Measurements from ENCODE around the gene ANO4. TPM values are rescaled to one million over a fixed set of nuclear protein-coding genes. Genes with fewer than 3 reads are reported as not detected.

Gene ANO4
- total RNA-seq, 2 experiments from 2014 or later, result not detected

DNA sequence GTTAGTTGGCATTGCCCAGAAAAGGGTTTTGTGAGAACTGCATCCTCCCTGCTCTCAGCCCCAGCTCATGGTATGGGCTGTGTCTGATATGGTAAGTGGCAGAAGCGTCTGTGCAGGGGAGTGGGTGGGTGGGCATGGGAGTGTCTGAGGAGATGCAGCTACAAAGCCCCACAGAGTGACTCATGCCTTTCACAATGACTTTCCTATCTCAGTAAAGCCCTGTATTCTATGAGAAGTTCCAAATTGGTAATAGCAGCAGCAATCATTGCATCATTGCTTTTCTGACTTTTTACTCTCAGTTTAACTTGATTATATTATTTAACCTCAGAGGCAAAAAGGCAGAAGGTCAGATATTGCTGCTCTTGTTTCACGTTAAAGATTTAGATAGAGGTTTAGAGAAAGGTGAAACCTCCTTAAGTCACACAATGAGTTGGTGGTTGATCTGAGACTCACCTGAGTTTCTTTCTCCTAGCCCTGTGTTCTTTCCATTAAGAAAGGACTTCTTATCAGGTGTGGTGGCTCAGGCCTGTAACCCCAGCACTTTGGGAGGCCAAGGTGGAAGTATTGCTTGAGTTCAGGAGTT lies 243.8 kb downstream of the ANO4 start:
- ChIA-PET CTCF (no interaction called here), POLR2A (no interaction called here)
- ATAC-seq, result peak; percentile 91
- H3K4me1 Mint-ChIP-seq, result no peaks in the 10 kb centered on the region
- peak; percentile 40 for DNase-seq
- no peak overlapping the region for H3K4me3 Mint-ChIP-seq
- H3K36me3 Mint-ChIP-seq (ENCODE audit: low read depth), result no peaks in the 10 kb centered on the region
- intact Hi-C loops (cut with DNase I, micrococcal nuclease), result no loop called here
- H3K27ac Mint-ChIP-seq, result no peak overlapping the region
- H3K9me3 Mint-ChIP-seq (ENCODE audit: low read depth), result peaks cover 7% of the 10 kb centered on the region
- H3K27me3 Mint-ChIP-seq, result no peaks in the 10 kb centered on the region

DNA sequence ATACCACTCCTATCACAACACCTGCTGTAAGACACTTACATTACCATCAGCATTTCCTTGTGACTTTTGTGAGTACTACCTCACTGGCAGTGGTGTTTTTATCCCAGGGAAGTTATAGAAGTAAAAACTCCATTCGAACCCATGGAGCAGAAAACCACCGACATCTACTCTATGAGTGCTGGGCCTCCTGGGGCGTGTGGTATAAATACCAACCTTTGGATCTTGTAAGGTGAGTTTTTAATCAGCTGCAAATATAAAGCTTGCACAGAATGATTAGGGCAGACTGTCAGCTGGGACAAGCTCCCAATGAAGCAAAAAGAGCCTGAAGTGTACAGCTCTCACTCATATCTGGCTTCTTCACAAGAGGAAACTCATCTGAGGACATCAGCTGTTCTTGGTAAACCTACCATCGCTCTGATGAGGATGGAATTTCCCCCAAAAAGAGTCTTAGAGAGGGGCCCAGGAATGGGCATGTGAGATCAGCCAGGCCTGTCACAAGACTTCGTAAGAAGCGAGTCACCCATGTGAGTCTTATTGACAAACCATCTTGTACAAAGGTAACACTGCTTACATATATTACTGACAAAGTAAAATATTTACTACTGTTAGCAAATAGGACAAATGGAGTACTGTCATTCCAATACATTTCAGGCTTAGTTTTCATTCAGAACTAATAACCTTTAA lies 245.4 kb downstream of the ANO4 start:
- Mint-ChIP-seq H3K27ac (no peak overlapping the region), H3K4me1 (no peaks in the 10 kb centered on the region), H3K36me3 (ENCODE audit: low read depth) (no peaks in the 10 kb centered on the region), H3K27me3 (no peaks in the 10 kb centered on the region), H3K4me3 (no peak overlapping the region), H3K9me3 (ENCODE audit: low read depth) (peaks cover 7% of the 10 kb centered on the region)
- DNase-seq (no peak), ATAC-seq (no peak)
- intact Hi-C loops (cut with DNase I, micrococcal nuclease), result no loop called here
- POLR2A ChIA-PET, result no interaction called here
- CTCF ChIA-PET, result no interaction called here

DNA sequence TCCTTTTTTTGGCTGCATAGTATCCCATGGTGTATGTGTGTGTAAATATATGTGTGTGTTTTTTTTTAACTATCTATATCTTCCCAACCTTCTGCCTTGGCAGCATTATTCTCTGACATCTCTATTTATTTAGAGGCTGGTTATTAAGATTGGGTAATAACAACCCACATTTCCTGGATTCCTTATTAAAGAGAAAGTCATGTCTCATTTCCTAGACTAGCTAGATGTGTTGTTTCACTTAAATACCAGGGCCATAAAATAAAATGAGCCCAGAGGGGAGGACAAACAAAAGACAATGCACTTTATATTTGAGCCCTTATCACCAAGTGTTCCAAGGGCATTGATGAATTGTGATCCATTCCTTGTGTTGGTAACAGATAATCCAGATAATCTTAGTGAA lies 246.4 kb downstream of the ANO4 start:
- DNase-seq (no peak), ATAC-seq (no peak)
- Mint-ChIP-seq H3K4me3 (no peak overlapping the region), H3K27ac (no peak overlapping the region), H3K27me3 (no peaks in the 10 kb centered on the region), H3K9me3 (ENCODE audit: low read depth) (peaks cover 4% of the 10 kb centered on the region), H3K4me1 (no peaks in the 10 kb centered on the region), H3K36me3 (ENCODE audit: low read depth) (no peaks in the 10 kb centered on the region)
- intact Hi-C loops (cut with DNase I, micrococcal nuclease), result no loop called here
- POLR2A ChIA-PET, result no interaction called here
- CTCF ChIA-PET, result no interaction called here

DNA sequence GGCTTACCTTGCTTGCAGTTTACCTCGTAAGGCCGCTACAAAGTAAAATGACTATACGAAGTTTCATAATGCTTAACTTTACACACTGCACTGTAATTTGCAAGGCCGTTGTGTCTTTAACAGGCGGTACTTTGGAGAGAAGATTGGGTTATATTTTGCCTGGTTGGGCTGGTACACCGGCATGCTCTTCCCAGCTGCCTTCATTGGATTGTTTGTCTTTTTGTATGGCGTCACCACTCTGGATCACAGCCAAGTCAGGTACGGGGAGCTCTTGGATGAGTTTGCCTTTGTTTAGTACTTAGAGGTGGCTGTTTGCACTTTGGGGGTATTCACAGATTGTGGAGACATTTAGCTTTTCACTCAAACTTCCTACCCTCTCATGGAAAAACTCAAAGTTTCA lies 247.6 kb downstream of the ANO4 start:
- ChIA-PET POLR2A (no interaction called here), CTCF (no interaction called here)
- Mint-ChIP-seq H3K27me3 (no peaks in the 10 kb centered on the region), H3K36me3 (ENCODE audit: low read depth) (no peaks in the 10 kb centered on the region), H3K27ac (no peak overlapping the region), H3K4me1 (no peaks in the 10 kb centered on the region), H3K9me3 (ENCODE audit: low read depth) (no peaks in the 10 kb centered on the region), H3K4me3 (no peak overlapping the region)
- intact Hi-C loops (cut with DNase I, micrococcal nuclease), result no loop called here
- ATAC-seq (no peak), DNase-seq (no peak)

DNA sequence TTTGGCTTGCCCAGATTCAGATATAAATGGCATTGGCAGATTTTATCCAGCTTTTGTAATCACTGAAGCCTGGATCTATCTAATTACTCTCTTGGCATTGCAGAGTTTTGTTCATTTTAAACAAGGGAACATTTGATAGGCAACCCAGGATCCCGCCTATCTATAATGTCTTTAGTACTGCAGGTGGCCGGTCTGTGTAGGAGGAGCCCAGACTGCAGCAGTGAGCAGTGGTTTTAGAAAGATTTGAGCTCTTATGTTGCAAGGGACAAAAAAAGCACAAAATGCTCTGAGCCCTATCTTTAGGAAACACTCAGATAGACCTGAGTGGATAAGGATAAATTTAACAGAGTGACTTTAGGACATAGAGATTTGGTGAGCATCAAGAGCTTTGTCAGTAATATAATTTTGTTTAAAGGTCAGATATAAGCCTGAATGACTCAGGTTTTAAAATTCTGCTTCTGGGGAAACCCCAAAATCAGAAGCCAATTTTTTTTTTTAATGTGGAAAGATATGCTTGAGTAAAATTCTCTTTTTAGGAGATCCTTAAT lies 250.0 kb downstream of the ANO4 start:
- H3K4me3 Mint-ChIP-seq, result no peak overlapping the region

DNA sequence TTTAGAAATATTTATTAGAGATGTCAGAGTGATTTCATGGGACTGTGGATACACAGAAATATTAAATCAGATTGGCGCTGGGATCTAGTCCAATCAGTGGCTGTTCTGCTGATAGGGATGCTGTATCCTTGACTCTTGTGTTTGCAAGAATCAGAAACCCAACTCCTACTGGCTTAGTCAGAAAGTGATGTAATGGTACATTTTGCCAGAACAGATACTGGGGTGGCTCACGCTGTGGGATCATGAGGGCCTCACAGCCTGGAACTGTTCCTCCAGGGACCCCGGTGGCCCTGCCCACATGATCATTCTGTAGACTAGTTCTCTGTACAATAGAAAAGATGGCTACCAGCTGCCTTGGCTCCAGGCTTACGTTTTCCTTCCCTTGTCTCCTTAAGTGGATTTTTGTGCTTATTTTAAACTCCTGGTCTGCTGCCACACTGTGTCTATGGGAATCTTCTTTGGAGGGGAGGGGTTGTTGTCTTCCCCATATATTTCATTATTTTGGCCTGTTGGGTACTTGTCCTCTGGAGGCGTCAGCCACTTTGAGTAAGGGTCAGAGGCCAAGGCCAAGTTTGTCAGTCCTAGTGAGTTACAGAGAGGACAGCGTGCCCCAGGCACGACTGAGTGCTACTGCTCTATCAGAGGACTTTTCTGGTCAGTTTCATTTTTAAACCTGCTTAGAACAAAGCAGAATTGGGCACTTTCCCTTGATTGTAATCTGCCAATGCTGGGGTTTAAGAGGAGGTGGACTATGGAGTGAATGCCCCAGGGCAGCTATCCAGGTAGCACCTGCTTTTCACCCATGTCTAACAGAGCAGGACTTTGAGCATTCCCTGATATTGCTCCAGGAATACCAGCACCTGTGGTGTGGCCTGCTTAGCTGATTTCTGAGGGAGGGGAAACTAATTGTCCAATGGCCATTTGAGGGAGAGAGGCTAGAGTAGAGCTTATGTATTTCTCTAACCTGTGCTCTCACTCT lies 251.2 kb downstream of the ANO4 start:
- H3K27ac Mint-ChIP-seq, result no peak overlapping the region
- H3K4me1 Mint-ChIP-seq, result no peaks in the 10 kb centered on the region
- no peaks in the 10 kb centered on the region for H3K27me3 Mint-ChIP-seq
- no peaks in the 10 kb centered on the region for H3K9me3 Mint-ChIP-seq (ENCODE audit: low read depth)
- intact Hi-C loops (cut with DNase I, micrococcal nuclease), result no loop called here
- ATAC-seq (no peak), DNase-seq (no peak)
- no peak overlapping the region for H3K4me3 Mint-ChIP-seq
- H3K36me3 Mint-ChIP-seq (ENCODE audit: low read depth), result no peaks in the 10 kb centered on the region
- CTCF ChIA-PET, result no interaction called here
- POLR2A ChIA-PET, result no interaction called here

More for the DNA sequence above, 250.0 kb downstream of the ANO4 start:
- intact Hi-C loops (cut with DNase I, micrococcal nuclease), result no loop called here
- Mint-ChIP-seq H3K9me3 (ENCODE audit: low read depth) (no peaks in the 10 kb centered on the region), H3K27ac (no peak overlapping the region), H3K4me1 (no peaks in the 10 kb centered on the region), H3K36me3 (ENCODE audit: low read depth) (no peaks in the 10 kb centered on the region), H3K27me3 (no peaks in the 10 kb centered on the region)
- DNase-seq, result no peak
- ATAC-seq, result no peak
- ChIA-PET POLR2A (no interaction called here), CTCF (no interaction called here)

DNA sequence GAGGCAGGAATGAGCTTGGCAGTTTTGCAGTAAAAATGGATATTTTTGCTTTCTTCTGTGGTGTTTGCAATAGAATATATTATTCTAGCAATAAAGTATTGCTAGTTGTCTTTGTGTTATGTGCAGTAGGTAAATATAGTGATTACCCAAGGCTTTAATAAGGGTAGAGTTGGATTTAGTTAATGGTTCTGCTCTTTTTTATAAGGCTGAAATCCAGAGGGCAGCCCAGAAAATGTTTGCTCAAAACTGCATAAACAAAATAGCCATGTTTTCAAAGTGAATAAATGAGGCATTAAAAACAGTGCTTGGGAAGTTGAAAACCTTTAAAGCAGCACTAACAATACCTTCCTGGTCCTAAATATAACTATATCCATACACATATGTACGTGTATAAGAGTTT lies 253.1 kb downstream of the ANO4 start:
- Mint-ChIP-seq H3K4me1 (no peaks in the 10 kb centered on the region), H3K4me3 (no peak overlapping the region), H3K9me3 (ENCODE audit: low read depth) (no peaks in the 10 kb centered on the region), H3K36me3 (ENCODE audit: low read depth) (no peaks in the 10 kb centered on the region), H3K27me3 (no peaks in the 10 kb centered on the region), H3K27ac (no peak overlapping the region)
- ChIA-PET POLR2A (no interaction called here), CTCF (no interaction called here)
- intact Hi-C loops (cut with DNase I, micrococcal nuclease), result no loop called here
- ATAC-seq, result no peak
- DNase-seq, result no peak

DNA sequence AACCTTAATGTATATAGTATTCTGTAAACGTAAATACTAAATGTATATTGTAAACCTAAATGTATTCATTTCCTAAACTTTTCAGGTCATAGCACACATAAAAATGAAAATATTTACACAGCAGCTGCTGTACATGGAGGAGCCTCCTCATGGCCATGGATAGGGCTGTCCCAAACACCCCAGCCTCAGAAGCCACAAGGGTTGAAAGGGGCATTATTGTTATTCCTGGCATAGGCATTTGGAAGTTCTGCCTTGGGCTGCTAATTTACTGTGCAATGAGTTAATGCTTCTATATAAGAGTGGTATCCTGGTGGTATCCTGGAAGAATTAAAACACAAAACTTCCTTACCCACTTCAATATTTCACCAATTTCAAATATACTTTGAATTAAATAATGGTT lies 256.1 kb downstream of the ANO4 start:
- ATAC-seq (no peak), DNase-seq (no peak)
- POLR2A ChIA-PET, result no interaction called here
- H3K4me3 Mint-ChIP-seq, result no peak overlapping the region
- no peaks in the 10 kb centered on the region for H3K4me1 Mint-ChIP-seq
- H3K27me3 Mint-ChIP-seq, result no peaks in the 10 kb centered on the region
- CTCF ChIA-PET, result no interaction called here
- H3K27ac Mint-ChIP-seq, result no peak overlapping the region
- intact Hi-C loops (cut with DNase I, micrococcal nuclease), result no loop called here
- H3K9me3 Mint-ChIP-seq (ENCODE audit: low read depth), result no peaks in the 10 kb centered on the region
- H3K36me3 Mint-ChIP-seq (ENCODE audit: low read depth), result no peaks in the 10 kb centered on the region

DNA sequence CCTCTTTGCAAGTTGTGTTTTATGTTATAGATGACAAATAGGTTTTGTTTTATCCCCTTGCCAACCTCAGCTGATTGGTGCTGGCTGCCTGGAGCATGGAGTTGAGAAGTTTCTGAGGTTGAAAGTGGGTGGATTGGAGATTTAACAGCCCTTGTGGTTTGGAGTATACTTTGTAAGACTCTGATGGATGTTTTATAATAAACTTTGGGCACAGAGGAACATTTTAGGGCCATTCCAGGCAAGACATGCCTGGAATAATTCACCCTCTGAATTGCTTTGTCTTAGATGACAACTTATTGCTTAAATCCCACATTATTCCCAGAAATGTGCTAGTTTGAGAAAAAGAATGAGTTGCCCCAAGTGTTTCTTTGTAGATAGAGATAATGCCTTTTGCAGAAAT lies 256.6 kb downstream of the ANO4 start:
- intact Hi-C loops (cut with DNase I, micrococcal nuclease), result no loop called here
- H3K27ac Mint-ChIP-seq, result no peak overlapping the region
- no peak overlapping the region for H3K4me3 Mint-ChIP-seq
- DNase-seq (no peak), ATAC-seq (no peak)
- no peaks in the 10 kb centered on the region for H3K9me3 Mint-ChIP-seq (ENCODE audit: low read depth)
- POLR2A ChIA-PET, result interaction anchor here (0.6 kb wide), 1 partner anchor 540 kb away, joined by 3 read pairs; no protein-coding TSS in a partner anchor
- H3K36me3 Mint-ChIP-seq (ENCODE audit: low read depth), result no peaks in the 10 kb centered on the region
- H3K4me1 Mint-ChIP-seq, result no peaks in the 10 kb centered on the region
- H3K27me3 Mint-ChIP-seq, result no peaks in the 10 kb centered on the region
- CTCF ChIA-PET, result no interaction called here

DNA sequence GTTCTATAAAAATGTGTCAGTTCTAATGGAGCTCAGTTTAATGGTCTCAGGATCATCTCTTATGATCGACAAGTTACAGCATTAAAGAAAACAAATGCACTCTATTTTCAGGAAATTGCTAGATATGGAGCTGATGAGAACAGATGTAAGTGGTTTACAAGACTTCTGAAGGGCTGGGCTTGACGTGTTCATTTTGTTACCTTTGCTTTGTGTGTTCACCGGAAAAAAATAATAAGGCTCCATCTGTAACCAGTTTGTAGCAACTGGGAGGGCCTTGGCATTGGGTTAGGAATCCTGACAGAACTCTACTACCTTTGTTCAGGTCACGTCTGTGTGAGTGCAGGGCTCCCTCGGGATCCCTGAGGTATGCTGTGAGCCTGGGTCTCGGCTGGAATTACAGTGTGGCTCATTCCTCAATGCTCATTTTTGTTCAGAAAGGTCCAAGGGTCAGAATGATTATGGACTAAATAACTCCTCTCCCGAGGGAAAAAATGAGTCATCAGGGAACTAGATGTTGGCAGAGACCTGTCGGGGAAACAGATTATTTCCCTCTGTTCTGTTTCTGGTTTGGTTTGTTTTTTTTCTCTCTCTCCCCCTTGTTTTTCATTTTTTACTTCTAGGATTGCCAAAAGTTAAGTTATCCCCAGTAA lies 257.4 kb downstream of the ANO4 start:
- no peak for ATAC-seq
- intact Hi-C loops (cut with DNase I, micrococcal nuclease), result no loop called here
- Mint-ChIP-seq H3K4me3 (no peak overlapping the region), H3K4me1 (no peaks in the 10 kb centered on the region), H3K36me3 (ENCODE audit: low read depth) (no peaks in the 10 kb centered on the region), H3K27me3 (no peaks in the 10 kb centered on the region), H3K27ac (no peak overlapping the region), H3K9me3 (ENCODE audit: low read depth) (no peaks in the 10 kb centered on the region)
- DNase-seq, result no peak
- ChIA-PET POLR2A (interaction anchor here (0.6 kb wide), 1 partner anchor 541 kb away, joined by 3 read pairs; no protein-coding TSS in a partner anchor), CTCF (interaction anchor here (0.9 kb wide), 1 partner anchor 389 kb away, joined by 3 read pairs; no protein-coding TSS in a partner anchor)

DNA sequence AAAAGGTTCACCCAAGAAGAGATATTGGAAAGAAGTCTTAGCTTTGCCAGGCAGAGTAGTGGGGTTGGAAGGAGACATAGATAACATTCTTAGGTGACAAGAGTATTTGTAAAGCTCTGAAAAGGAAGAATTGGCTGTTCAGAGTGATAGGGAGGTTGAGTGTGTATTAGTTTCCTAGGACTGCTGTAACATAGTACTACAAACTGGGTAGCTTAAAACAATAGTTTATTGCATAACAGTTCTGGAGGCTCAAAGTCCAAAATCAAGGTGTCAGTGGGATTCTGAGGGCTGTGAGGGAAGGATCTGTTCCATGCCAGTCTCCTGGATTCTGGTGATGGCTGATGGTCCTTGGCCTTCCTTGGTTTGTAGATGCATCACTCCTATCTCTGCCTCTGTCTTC lies 258.6 kb downstream of the ANO4 start:
- no peaks in the 10 kb centered on the region for H3K9me3 Mint-ChIP-seq (ENCODE audit: low read depth)
- intact Hi-C loops (cut with DNase I, micrococcal nuclease), result no loop called here

More for the DNA sequence above, 258.6 kb downstream of the ANO4 start:
- no peaks in the 10 kb centered on the region for H3K36me3 Mint-ChIP-seq (ENCODE audit: low read depth)
- DNase-seq, result no peak
- no peaks in the 10 kb centered on the region for H3K27me3 Mint-ChIP-seq
- ChIA-PET POLR2A (no interaction called here), CTCF (no interaction called here)
- no peaks in the 10 kb centered on the region for H3K4me1 Mint-ChIP-seq
- no peak overlapping the region for H3K4me3 Mint-ChIP-seq
- no peak overlapping the region for H3K27ac Mint-ChIP-seq
- ATAC-seq, result no peak

Data from activated CD4-positive, alpha-beta T cell treated with anti-CD3 and anti-CD28 coated beads for 36 hours (primary cell).